Endodermal cell (in vitro differentiated cells): Measurements from ENCODE around the gene FADD. TPM values are rescaled to one million over a fixed set of nuclear protein-coding genes. Genes with fewer than 3 reads are reported as not detected.

Experiments
- DNase-seq: peaks from one replicate; pipeline ENCODE4 v3.0.0-alpha.2; 2017
- H3K27ac ChIP-seq: 2 replicates; pipeline ENCODE4 v1.5.1; 2013; ENCODE audit warnings: mild to moderate bottlenecking, low read depth, low read length, moderate library complexity
- H3K27me3 ChIP-seq: 2 replicates; pipeline ENCODE4 v1.6.1; 2013; ENCODE audit warnings: mild to moderate bottlenecking, low read length, moderate library complexity; ENCODE audit not compliant: insufficient read depth, control insufficient read depth, poor library complexity, severe bottlenecking
- H3K36me3 ChIP-seq: 2 replicates; pipeline ENCODE4 v1.7.0; 2013; ENCODE audit warnings: mild to moderate bottlenecking, low read length, moderate library complexity; ENCODE audit not compliant: control insufficient read depth, insufficient read depth
- H3K4me1 ChIP-seq: one replicate; pipeline ENCODE4 v1.7.0; 2013; ENCODE audit warnings: low read length; ENCODE audit not compliant: control insufficient read depth, insufficient read depth
- H3K4me3 ChIP-seq: 2 replicates; pipeline ENCODE4 v1.5.1; 2013; ENCODE audit warnings: mild to moderate bottlenecking, low read length, moderate library complexity
- H3K9ac ChIP-seq: 2 replicates; pipeline ENCODE4 v1.6.1; 2013; ENCODE audit warnings: mild to moderate bottlenecking, low read length, moderate library complexity; ENCODE audit not compliant: poor library complexity, severe bottlenecking; ENCODE audit errors: extremely low read depth
- H3K9me3 ChIP-seq: 2 replicates; pipeline ENCODE4 v1.6.1; 2013; ENCODE audit warnings: mild to moderate bottlenecking, low read length, moderate library complexity; ENCODE audit not compliant: control insufficient read depth
- H3K27ac Mint-ChIP-seq: 2 replicates; pipeline ENCODE4 v1.8.0; 2020; ENCODE audit warnings: mixed read lengths
- H3K27me3 Mint-ChIP-seq: 2 replicates; pipeline ENCODE4 v1.8.0; 2021; ENCODE audit warnings: mild to moderate bottlenecking, mixed read lengths; ENCODE audit not compliant: insufficient read depth
- H3K36me3 Mint-ChIP-seq: 2 replicates; pipeline ENCODE4 v1.8.0; 2020; ENCODE audit warnings: low read depth, mixed read lengths
- H3K4me1 Mint-ChIP-seq: 2 replicates; pipeline ENCODE4 v1.8.0; 2020; ENCODE audit warnings: mixed read lengths
- H3K4me3 Mint-ChIP-seq: 2 replicates; pipeline ENCODE4 v1.8.0; 2020; ENCODE audit warnings: mild to moderate bottlenecking, moderate library complexity, mixed read lengths
- H3K9me3 Mint-ChIP-seq: 2 replicates; pipeline ENCODE4 v1.8.0; 2020; ENCODE audit warnings: mild to moderate bottlenecking, mixed read lengths
- WGBS, 2 experiments: methylation state at CpG; one replicate each; pipeline versions ENCODE4 v1.1.5 to v1.1.7; 2013; ENCODE audit warnings: missing lambda C conversion rate in 2 of 2, mixed read lengths in 1 of 2; ENCODE audit not compliant: insufficient coverage in 1 of 2, insufficient read length in 1 of 2; 5-methylcytosine and 5-hydroxymethylcytosine counted together
- total RNA-seq, 2 donors: library from RNA; stranded (reverse); fragmentation: NEBNext Ultra II Directional in 1 of 2; extraction: Animal tissue kit (Norgen Biotek cat#: 25700) in 1 of 2; gene quantifications; 2 replicates in 1 of 2; 3 replicates in 1 of 2; pipeline ENCODE4 v1.2.1, GENCODE V29; 2021
- TF ChIP-seq, protein P1 (sequence below): fragments of 200-600 bp; sonication (generic); conservative IDR thresholded peaks from 2 replicates; pipeline ENCODE4 v1.5.0; 2021; ENCODE audit warnings: antibody characterized with exemption, mild to moderate bottlenecking

Gene FADD
- total RNA-seq, 2 donors from 2014 or later: 50.6 to 53.1 TPM

DNA sequence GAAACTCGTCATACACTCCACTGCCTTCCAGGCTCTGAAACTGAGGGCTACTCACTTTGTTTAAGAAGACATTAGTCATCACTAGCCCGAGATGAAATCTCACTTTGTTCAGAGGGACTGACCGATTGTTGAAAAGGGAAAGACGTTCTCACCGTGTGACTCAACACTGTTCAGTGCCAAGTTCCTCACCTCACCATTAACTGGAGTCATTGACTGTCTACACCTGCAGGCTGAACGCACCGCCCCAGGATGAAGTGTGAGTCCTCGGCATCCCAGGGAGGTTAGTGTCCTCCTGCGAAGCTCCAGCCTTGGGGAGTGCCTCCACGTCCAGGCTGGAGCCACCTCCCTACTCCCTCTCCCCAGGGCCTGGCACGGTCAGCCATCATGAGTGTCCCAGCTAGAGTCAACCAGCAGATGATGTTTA is 30.4 kb downstream of the FADD start:
- H3K27ac ChIP-seq: no peak overlapping the region
- Mint-ChIP-seq H3K27ac (no peak overlapping the region), H3K36me3 (peaks cover 13% of the 10 kb centered on the region), H3K27me3 (no peaks in the 10 kb centered on the region), H3K4me3 (no peak overlapping the region), H3K9me3 (no peaks in the 10 kb centered on the region), H3K4me1 (peaks cover 29% of the 10 kb centered on the region)
- no peak overlapping the region for H3K9ac ChIP-seq
- no peaks in the 10 kb centered on the region for H3K4me1 ChIP-seq
- TF ChIP-seq, protein P1, sequence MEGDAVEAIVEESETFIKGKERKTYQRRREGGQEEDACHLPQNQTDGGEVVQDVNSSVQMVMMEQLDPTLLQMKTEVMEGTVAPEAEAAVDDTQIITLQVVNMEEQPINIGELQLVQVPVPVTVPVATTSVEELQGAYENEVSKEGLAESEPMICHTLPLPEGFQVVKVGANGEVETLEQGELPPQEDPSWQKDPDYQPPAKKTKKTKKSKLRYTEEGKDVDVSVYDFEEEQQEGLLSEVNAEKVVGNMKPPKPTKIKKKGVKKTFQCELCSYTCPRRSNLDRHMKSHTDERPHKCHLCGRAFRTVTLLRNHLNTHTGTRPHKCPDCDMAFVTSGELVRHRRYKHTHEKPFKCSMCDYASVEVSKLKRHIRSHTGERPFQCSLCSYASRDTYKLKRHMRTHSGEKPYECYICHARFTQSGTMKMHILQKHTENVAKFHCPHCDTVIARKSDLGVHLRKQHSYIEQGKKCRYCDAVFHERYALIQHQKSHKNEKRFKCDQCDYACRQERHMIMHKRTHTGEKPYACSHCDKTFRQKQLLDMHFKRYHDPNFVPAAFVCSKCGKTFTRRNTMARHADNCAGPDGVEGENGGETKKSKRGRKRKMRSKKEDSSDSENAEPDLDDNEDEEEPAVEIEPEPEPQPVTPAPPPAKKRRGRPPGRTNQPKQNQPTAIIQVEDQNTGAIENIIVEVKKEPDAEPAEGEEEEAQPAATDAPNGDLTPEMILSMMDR: no peak
- H3K36me3 ChIP-seq: no peaks in the 10 kb centered on the region
- H3K4me3 ChIP-seq: no peak overlapping the region
- no peak for DNase-seq
- peaks cover 4% of the 10 kb centered on the region for H3K9me3 ChIP-seq
- H3K27me3 ChIP-seq: no peaks in the 10 kb centered on the region
- 85 to 93% methylated on average over 7 to 11 of the region's 11 CpGs for WGBS, 2 experiments

DNA sequence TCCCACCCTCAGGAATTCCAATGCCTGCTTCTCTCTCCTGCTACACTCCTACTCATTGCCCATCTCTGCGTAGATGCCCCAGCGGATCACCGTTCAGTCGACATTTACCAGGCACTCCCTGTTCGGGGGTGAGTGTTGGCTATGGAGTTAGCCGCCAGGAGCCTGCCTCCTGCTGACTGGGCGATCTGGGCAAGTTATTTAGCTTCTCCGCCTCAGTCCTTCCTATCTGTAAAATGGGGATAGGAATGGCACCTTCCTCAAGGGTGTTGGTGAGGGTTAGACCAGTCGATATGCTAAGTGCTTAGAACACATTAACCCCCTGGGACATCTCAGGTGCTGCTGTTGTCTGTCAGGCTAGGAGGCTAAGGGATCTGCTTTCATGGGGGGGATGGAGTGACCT is 30.9 kb downstream of the FADD start:
- no peak overlapping the region for H3K27ac Mint-ChIP-seq
- TF ChIP-seq, protein P1: no peak
- 97% methylated on average over 9 of the region's 9 CpGs; no CpG with 5 or more reads in 1 of the 2 experiments for whole genome bisulfite sequencing, 2 experiments
- Histone ChIP-seq H3K9ac (no peak overlapping the region), H3K27ac (no peak overlapping the region), H3K9me3 (peaks cover 4% of the 10 kb centered on the region), H3K4me3 (no peak overlapping the region), H3K27me3 (no peaks in the 10 kb centered on the region), H3K36me3 (no peaks in the 10 kb centered on the region), H3K4me1 (no peaks in the 10 kb centered on the region)
- no peaks in the 10 kb centered on the region for H3K9me3 Mint-ChIP-seq
- H3K36me3 Mint-ChIP-seq: peaks cover 13% of the 10 kb centered on the region
- H3K4me3 Mint-ChIP-seq: no peak overlapping the region
- no peak for DNase-seq
- no peaks in the 10 kb centered on the region for H3K27me3 Mint-ChIP-seq
- peaks cover 29% of the 10 kb centered on the region for H3K4me1 Mint-ChIP-seq

DNA sequence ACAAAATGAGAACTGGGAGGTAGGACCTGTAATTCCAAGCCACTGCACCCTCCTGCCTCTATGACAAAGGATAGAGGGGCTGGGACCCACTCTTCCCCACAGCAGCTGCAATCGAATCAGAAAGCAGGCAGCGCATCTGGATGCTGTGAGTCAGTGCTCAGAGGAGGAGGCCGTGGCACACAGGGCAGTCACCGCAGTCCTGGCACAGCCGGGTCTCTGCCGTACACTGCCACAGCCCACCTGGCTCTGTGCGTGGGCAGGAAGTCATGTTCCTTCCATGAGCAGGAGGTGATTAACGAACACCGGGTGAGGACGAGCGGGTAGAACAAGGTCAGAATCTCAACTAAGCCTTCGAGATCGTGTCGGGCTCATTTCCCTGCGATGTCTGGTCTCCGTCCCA is 37.2 kb downstream of the FADD start:
- no peaks in the 10 kb centered on the region for H3K27me3 ChIP-seq
- no peaks in the 10 kb centered on the region for H3K36me3 ChIP-seq
- no peak overlapping the region for H3K27ac ChIP-seq
- Mint-ChIP-seq H3K9me3 (peaks cover 2% of the 10 kb centered on the region), H3K27me3 (no peaks in the 10 kb centered on the region), H3K27ac (no peak overlapping the region), H3K4me1 (peaks cover 23% of the 10 kb centered on the region), H3K4me3 (no peak overlapping the region), H3K36me3 (peaks cover 2% of the 10 kb centered on the region)
- DNase-seq: no peak
- H3K9me3 ChIP-seq: no peaks in the 10 kb centered on the region
- TF ChIP-seq, protein P1: no peak
- H3K9ac ChIP-seq: no peak overlapping the region
- peaks cover under 1% of the 10 kb centered on the region for H3K4me1 ChIP-seq
- H3K4me3 ChIP-seq: no peak overlapping the region
- WGBS, 2 experiments: 91 to 93% methylated on average over 16 of the region's 16 CpGs
